ENCODE data around the gene IL7R. TPM values are rescaled to one million over a fixed set of nuclear protein-coding genes. Genes with fewer than 3 reads are reported as not detected.
A peak's percentile ranks its signal among the peaks of the same experiment; 100 is the strongest.

IL7R gene
- total RNA-seq, 1 donor from 2014 or later = 0.72 TPM

GRCh38 chr5:35908814-35909213 lies 52.1 kb downstream of the IL7R start:
- no peak for DNase-seq

- DNase-seq = no peak
Observed at GRCh38 chr5:35919191-35919590, 62.5 kb downstream of the IL7R start.

GRCh38 chr5:35920890-35921289 lies 64.2 kb downstream of the IL7R start:
- DNase-seq = peak; percentile 16

- DNase-seq = no peak
Observed at GRCh38 chr5:35921930-35922329, 65.2 kb downstream of the IL7R start.

- no peak for DNase-seq
Observed at GRCh38 chr5:35922468-35922867, 65.8 kb downstream of the IL7R start.

GRCh38 chr5:35924122-35924949 lies 67.6 kb downstream of the IL7R start:
- DNase-seq = peak; percentile 2

- DNase-seq = peak; percentile 87
Observed at GRCh38 chr5:35924950-35925722, 68.4 kb downstream of the IL7R start.

GRCh38 chr5:35926389-35927051 lies 69.8 kb downstream of the IL7R start:
- peak; percentile 89 for DNase-seq

Small RNAs within 50 kb of the gene (small RNA-seq; reads per million reads assigned to genes)
- gene AC112204.1 (ENCODE audit: low replicate concordance) = not detected

Other genes starting within 250 kb of the IL7R start
- gene SPEF2, start 239.0 kb upstream of the IL7R start, total RNA-seq = 20.0 TPM
- gene CAPSL, start 81.7 kb downstream of the IL7R start, total RNA-seq = not detected
- 26.6 TPM for gene UGT3A1, start 134.5 kb downstream of the IL7R start, total RNA-seq
- 0.21 TPM for gene UGT3A2, start 210.0 kb downstream of the IL7R start, total RNA-seq